TTC549 (cell line): ENCODE results near the gene FBXO11.
"Not testable (repeated sequence)": the region's sequence is repeated elsewhere in the genome, so short reads cannot be mapped to it uniquely, and the experiment has no call there.

Experiments
- FAIRE-seq: peaks from 2 replicates; lab custom pipeline; 2012; peaks lifted over from hg19 to GRCh38; lab: Jason Lieb, UNC

FBXO11 gene

DNA sequence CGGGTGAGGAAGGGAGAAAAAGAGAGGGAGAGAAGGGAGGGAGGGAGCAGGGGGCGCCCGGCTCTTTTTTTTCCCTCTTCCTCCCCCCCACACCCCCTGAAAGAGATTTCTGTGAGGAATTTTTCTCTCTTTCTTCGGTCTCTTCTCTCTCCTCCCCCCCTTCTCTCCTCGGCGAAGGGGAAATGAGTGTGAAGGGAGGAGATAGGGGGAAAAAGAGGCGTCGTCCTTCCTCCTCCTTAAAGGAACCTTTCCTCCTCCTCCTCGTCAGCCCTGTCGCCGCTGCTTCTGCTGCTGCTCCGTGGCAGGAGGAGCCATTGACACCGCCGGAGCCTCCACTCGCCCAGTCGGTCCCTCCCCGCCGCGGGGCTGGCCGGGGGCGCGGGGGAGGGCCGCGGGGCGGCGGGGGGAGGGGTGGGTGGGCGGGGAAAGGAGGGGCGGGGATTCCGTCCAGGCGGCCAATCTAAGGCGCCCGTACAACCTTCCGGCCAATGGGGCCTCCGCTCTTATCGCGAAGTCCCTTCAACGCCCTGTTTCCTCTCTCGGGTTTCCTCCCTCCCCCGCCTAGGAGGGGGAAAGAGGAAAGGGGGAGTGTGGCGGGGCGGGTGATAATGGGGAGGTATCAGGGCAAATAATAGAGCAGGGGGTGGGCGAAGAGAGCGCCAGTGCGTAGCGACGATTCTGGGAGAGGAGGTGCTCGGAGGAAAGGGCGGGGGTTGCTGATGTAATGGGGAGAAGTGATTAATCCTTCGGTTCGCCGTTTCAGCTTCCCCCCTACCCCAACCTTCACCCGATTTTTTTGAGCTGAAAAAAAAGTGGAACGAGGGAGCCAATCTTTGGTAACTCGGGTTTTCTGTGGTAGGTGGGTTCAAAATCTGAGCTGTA is at the start of gene FBXO11:
TSS of gene FBXO11 (minus strand) at position 342 of the 882 bp plus-strand sequence. CDS start 778 bp downstream, outside the sequence.
- FAIRE-seq = peak; percentile 97

DNA sequence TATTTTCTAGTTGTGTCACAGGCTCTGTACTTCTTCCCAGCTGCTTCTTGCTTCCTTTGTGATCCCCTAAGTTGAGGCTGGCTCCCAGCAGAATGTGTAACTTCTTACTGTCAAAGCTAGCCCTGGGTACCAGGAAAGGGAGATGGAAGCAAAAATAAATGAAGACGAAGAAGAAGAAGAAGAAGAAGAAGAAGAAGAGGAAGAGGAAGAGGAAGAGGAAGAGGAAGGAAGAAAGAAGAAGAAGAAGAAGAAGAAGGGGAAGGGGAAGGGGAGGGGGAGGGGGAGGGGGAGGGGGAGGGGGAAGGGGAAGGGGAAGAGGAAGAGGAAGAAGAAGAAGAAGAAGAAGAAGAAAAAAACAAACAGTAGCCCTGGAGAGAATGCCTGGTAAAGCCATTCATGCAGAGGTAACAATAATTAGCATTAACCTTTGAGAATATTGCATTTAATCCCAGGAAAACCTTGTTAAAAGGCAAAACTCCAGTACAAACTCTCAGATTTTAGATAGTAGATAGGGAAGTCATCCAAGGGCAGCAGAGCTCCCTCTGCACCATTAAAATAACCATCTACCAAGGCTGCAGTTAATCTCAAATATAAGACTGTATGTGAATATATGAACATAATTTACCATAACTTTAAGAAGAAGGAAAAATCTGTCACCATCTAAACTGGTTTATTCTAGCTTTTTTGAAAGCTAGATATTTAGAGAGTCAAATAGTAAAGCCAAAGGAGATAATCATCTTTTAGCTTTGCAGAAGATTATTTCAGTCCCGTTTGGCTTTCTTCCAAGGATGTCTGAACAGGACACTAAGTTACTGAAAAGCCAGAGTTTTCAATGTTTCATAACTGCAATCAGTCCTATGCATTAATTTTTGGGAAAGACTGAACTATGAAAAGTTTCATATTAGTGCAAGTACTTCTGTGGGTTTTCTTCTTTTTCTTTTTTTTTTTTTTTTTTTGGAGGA is 44.3 kb upstream of the FBXO11 start:
- no peak for FAIRE-seq

DNA sequence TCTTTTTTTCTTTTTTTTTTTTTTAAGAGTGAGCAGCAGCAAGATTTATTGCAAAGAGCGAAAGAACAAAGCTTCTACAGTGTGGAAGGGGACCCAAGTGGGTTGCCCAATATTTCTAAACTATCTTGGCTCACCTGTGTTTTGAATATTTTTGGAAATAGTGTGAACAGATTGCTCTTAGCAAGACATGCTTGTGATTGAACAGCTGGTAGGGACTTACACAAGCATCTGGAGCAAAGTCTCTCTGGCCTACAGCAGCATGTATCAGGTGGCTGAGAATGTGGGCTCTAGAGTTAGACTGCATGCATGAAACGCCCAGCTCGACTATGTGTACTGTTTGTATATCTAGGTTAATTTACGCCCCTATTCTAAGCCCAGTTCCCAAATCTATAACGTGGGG is 40.3 kb upstream of the FBXO11 start:
- no peak for FAIRE-seq

DNA sequence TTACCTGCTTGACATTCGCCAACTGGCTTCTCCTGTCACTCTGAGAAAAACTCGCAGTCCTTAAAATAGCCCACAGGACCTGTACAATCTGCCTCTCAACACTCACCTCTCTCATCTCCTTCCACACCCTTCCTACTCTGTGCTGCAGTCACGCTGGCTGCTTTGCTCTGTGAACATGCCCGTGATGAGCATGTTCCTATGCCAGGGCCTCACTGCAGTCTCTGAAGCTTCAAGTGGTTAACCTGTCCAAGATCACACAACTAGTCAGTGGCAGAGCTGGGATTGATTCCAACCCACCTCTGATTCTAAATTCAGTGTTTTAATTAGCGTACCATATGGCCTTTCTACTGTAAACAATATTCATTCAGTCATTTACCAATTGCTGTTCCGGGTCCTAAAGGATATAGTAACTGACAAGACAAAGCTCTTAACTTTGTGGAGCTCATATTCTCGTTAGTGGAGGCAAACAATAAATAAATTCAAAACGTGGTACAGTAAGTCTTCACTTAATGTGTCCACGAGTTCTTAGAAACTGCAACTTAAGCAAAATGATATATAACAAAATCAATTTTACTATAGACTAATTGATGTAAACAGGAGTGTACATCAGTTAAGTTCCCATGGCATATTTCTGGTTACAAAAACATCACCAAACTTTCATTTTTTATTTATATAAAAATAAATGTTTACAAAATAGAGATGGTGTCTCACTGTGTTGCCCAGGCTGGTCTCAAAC is 38.9 kb upstream of the FBXO11 start:
- FAIRE-seq = no peak

DNA sequence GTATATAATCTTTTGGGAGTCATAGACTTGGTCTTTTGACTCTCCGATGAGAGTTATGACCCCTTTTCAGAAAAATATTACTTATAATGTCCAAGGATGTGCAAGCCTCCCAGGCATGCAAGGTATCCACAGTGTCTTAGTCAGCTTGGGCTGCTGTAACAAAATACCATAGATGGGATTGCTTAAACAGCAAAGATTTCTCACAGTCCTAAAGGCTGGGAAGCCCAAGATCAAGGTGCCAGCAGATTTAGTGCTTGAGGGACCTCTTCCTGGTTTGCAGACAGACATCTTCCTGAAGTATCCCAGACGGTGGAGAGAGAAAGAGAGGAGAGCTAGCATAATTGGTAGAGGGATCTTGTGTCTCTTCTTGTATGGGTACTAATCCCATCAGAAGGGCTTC is 35.6 kb upstream of the FBXO11 start:
- FAIRE-seq = no peak

DNA sequence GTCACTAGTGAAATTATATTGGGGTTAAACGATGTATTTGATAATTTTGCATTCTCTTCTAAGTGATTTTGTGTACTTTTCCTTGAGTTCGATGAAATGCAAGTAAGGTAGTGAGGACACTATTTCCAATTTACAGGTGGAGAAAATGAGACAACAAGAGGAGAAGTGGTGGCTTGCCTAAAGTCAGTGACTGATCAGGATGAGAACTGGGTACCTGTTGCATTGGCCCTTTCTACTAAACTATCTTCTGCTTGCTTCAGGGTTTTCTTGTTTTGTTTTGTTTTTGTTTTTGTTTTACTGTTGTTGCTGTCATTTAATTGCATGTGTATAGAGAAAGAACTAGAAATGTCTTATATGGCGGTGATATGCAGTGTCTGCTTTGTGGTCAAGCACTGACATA is 31.4 kb upstream of the FBXO11 start:
- FAIRE-seq = no peak

DNA sequence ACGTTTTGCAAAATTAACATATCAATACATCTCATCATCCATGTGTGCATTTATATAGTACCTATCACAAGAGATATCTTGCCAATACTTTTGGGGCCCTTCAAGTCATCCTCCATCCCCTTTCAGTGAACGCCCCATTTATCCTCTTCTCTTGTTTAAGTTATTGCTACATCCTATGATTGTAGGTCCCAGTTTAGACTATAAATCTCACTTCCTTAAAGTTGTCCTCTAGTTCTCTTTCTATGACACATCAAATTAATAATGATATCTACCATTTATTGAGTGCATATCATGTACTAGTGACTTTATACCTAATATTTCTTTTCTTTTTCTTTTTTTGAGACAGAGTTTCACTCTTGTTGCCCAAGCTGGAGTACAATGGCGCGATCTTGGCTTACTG is 28.8 kb upstream of the FBXO11 start:
- no peak for FAIRE-seq

DNA sequence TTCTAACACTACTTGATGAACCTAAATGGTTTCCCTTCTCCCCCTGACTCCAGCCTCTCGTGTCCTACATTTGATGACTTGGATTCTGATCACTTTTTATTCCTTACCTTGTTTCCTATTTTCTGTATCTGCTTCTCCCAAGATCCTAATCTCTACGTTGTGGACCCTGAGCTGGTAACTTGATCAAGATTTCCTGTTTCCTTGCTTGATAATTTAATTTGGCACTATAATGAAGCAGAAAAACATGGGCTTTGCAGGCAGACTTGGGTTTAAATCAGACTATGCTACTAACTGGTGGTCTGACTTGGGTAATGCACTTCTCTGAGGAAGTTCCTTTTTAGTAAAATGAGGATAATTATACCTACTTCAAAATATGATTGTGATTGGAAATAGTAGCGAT is 11.7 kb upstream of the FBXO11 start:
- no peak for FAIRE-seq

DNA sequence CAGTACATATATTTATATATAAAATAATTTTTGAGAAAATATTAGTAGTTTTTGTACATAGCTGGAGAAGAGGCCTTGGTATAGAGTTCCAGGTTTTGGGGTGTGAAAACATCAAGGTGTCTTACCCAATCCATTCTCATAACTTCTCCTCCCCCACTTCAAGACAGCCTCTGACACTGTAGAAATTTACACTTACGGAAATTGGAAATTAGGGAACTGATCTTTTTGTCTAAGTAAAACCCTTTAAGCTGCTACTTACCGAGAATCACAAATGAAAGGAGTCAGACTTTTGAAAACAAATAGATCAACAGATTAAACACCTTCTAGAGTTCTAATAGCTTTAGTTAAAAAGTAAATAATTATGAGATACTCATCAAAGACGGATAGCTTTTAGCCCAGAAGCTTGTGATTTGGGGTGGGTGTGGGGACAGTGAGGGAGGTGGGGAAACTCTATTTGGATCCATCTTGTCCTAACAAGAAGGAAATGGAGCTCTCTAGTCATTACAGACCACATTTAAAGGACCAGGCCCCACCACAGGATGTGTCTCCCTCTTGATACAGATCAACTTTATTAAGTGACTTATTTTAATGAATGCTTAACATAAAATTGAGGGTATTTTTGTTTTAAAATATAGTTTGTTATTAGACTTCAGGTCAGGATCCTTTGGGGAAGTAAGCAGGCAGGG is 11.1 kb upstream of the FBXO11 start:
- no peak for FAIRE-seq

DNA sequence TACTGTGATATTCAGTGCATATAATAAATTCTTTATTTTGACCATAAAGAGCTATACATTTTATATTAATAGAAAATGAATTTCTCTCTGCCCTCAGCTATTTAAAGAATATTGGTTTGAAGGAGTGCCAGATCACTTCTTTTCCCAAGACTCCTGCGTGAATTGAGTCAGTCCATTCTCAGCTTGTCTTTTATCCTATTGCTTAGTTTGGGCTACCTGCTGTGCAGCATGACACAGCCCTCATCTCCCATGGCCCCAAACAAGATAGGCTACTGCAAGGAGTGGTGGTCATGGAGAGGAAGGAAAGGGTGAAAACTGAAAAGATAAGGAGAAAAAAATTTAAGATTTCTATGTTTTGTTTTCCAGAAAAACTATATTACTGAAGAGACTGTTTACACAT is 10.1 kb upstream of the FBXO11 start:
- FAIRE-seq = no peak

DNA sequence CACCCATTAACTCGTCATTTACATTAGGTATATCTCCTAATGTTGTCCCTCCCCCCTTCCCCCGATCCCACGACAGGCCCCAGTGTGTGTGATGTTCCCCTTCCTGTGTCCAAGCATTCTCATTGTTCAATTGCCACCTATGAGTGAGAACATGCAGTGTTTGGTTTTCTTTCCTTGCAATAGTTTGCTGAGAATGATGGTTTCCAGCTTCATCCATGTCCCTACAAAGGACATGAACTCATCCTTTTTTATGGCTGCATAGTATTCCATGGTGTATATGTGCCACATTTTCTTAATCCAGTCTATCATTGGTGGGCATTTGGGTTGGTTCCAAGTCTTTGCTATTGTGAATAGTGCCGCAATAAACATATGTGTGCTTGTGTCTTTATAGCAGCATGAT is 4.4 kb upstream of the FBXO11 start:
- FAIRE-seq = not testable (repeated sequence)

DNA sequence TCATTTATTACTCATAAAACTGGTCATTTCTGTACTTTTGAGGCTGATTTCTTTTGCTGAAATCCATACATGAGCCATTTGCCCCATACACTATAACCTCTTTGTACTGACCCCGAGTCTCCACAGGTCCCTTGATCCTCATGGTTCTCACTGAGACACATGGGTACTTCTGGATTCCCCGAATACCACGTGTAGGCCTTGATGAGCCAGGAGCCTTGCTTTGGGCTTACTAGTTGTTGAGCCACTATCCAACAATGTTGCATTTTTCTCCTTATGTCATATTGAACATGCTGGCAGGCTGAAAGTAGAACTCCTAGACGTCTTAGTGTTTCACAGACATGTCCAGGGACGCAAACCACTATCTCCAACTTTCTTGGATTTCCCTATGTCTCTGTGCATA is 2.4 kb upstream of the FBXO11 start:
- no peak for FAIRE-seq

DNA sequence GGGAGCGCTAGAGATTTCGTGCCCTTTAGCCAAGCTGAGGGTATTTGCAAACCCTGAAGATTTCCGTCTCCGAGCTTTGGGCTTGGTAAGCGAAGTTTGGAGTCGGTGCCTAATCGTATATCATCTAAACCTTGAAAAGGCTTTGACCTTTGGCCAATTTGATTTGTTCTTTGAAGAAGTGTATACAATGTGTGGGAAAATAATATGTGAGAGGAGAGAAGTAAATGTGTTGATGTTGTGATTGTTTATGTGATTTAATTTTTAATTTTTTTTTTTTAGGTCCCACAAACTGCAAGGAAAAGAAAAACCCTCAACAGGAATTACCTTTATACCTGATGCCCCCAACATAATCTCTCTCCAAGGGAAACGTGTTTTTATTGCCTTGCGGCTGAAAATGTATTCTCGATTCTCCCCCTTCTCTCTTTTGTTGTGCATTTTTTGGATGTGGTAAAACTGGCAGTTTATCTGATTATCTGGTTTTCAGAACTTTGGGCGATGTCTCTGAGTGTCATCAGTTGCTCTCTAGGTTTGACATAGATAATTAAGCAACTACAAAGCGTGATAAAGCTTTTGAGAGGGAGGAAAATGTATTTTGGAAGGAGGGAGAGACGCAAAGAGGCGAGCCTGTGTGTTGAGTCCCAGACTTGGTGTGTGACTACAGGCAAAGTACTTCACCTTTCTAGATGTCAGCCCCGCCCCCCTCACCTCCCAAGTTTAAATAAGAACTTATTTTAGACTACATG is 912 bp upstream of the FBXO11 start:
- FAIRE-seq = no peak

DNA sequence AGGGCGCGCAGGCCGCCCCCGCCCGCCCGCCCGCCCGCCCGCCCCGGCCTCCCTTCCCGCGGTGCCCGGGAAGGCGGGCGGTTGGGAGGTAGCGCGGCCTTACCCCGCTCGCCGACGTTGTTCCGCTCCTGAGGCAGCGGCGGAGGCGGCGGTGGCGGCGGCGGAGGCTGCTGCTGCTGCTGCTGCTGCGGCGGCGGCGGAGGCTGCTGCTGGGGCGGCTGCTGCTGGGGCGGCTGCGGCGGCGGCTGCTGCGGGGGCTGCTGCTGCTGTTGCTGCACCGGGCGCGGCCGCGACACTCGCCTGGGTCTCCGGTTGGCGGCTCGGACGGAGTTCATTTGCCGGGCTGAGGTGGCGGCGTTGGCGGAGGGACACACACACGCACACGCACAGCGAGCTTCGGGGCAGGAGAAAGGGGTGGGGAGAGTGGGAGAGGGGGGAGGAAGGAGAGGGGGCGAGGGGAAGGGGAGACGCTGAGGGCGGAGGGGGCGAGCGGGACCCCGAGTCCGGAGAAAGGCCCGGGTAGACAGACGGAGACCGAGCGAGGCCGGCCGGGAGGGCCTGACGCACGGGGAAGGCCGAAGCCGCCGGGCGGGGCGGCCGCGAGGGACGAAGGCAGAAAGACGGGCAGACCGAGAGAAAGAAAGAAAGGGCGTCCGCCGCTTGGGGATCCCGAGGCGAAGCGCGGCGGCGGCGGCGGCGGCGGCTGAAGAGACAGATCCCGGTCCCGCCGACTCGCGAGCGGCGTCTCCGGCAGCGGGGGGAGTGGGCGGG is 727 bp downstream of the FBXO11 start:
- no peak for FAIRE-seq

DNA sequence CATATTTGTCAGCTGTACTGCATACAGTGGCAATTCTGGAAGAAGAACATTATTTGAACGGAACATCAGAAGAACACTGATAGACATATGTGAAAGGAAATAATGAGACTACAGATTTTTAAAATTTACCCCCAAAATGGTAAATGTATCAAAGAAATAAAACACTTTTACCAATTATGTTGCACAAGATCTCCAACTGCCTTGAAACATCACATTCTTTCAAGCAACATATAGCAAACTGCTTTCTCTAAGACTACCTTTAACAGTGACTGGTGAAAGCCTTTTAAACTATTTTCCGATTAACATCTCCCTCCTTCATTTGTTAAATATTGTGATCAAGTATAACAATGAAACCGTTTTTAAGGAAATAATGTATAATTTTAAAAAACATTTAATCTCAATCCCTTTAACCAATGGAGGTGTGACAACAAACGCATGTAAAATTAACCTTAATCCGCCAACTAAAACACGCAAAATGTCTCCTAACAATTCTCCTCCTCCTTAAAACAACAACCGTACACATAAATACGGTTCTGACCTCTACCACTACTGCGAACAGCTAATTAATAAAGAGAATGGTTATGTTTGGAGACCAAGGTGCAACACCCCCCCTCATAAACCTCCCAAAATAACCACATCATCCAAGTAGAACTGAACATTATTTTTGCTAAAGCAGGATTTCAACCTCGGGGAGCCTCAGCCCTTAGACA is 2.4 kb downstream of the FBXO11 start:
- FAIRE-seq = peak; percentile 65

DNA sequence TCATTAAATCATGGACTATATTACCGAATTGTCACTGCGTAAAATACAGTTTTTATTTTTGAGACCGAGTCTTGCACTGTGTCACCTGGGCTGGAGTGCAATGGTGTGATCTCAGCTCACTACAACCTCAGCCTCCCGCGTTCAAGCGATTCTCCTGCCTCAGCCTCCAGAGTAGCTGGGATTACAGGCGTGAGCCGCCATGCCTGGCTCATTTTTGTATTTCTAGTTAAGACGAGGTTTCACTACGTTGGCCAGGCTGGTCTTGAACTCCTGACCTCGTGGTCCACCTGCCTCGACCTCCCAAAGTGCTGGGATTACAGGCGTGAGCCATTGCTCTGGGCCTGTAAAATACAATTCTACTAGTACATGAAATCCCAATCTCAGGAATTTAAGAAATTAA is 4.4 kb downstream of the FBXO11 start:
- not testable (repeated sequence) for FAIRE-seq

DNA sequence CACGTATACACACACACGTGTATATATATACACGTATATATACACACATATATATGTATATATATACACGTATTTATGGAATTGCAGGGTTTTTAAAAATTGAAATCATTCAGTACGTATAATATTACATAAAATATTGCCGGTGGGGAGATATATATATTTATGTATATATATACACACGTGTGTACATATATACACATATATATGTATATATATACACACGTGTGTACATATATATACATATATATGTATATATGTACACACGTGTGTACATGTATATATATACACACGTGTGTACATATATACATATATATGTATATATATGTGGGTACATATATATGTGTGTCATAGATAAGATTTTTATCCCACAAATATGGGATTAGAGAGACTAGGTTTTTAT is 5.4 kb downstream of the FBXO11 start:
- no peak for FAIRE-seq

DNA sequence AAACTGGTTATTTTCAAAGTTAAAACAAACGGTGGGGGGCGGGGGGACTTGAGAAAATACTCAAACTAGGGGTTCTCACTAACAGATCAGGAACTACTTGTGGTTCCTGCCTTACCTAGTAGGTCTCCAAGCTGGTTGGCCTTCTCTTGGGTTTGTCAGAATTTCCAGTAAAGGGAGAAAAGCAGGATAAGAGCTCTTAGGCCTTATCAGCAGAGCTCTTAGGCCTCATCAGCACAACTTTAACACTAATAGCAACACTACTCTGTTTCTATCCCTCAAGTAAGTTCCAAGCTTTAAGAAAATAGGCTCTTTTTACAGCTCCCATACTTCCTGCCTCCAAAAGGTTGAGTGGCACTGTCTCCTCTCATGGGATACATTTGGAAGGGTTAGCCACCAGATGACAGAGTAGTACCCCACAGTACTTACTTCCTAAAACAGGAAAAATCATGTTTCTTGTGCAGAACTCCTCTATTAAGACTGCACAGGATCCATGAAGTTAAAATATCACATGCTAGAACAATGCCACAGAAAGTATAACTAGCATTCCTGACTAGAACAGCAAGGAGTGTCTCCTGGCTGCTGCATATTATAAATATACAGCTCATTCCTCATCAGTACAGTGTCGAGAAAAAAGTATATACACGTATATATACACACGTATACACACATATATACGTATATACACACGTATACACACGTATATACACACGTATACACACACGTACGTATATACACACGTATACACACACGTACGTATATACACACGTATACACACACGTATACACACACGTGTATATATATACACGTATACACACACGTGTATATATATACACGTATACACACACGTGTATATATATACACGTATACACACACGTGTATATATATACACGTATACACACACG is 6.1 kb downstream of the FBXO11 start:
- no peak for FAIRE-seq
